HepG2 (cell line): ENCODE measurements around the gene MYH7B. TPM values are rescaled to one million over a fixed set of nuclear protein-coding genes. Genes with fewer than 3 reads are reported as not detected.

Experiments
- AHDC1 ChIP-seq: sonication (generic); formaldehyde crosslinking; IDR thresholded peaks from 2 replicates; pipeline ENCODE4 v1.5.1; 2020; ENCODE audit warnings: mild to moderate bottlenecking, missing genetic modification reagents, borderline replicate concordance
- ARID3A ChIP-seq: IDR thresholded peaks from 2 replicates; pipeline ENCODE4 v1.6.1; 2012; ENCODE audit warnings: low read depth, low read length, improper control_type of control experiment
- FOXP1 ChIP-seq, 2 experiments: fragments of 450-650 bp in 1 of 2; IDR thresholded peaks; 2 replicates each; pipeline ENCODE4 v1.6.1; 2017 to 2018; ENCODE audit warnings: antibody characterized with exemption in 1 of 2
- HOXA9 ChIP-seq: sonication (generic); formaldehyde crosslinking; IDR thresholded peaks from 2 replicates; pipeline ENCODE4 v1.8.1; 2022; ENCODE audit warnings: missing genetic modification reagents, mild to moderate bottlenecking, moderate library complexity, borderline replicate concordance
- MYC ChIP-seq: sonication (generic); formaldehyde crosslinking; IDR thresholded peaks from 2 replicates; pipeline ENCODE4 v1.9.0; 2021; ENCODE audit warnings: missing genetic modification reagents, borderline replicate concordance
- PLRG1 ChIP-seq: fragments of 450-650 bp; conservative IDR thresholded peaks from 2 replicates; pipeline ENCODE4 v1.6.1; 2016
- SALL1 ChIP-seq: sonication (generic); formaldehyde crosslinking; IDR thresholded peaks from 2 replicates; pipeline ENCODE4 v1.8.0; 2022; ENCODE audit warnings: mild to moderate bottlenecking, missing genetic modification reagents
- SKI ChIP-seq: fragments of 450-650 bp; IDR thresholded peaks from one replicate; pipeline ENCODE4 v1.6.1; 2018; ENCODE audit warnings: mild to moderate bottlenecking; ENCODE audit not compliant: partially characterized antibody
- SKIL ChIP-seq: sonication (generic); formaldehyde crosslinking; IDR thresholded peaks from 2 replicates; pipeline ENCODE4 v1.8.0; 2022; ENCODE audit warnings: missing genetic modification reagents, mild to moderate bottlenecking, moderate library complexity, borderline replicate concordance
- SRSF4 ChIP-seq: fragments of 200-400 bp; formaldehyde crosslinking; IDR thresholded peaks from one replicate; pipeline ENCODE4 v1.6.1; 2018; ENCODE audit warnings: mild to moderate bottlenecking, low read depth, low read length, moderate library complexity; ENCODE audit not compliant: poor library complexity, severe bottlenecking
- ZBTB37 ChIP-seq: sonication (generic); formaldehyde crosslinking; IDR thresholded peaks from 2 replicates; pipeline ENCODE4 v1.4.0; 2020; ENCODE audit warnings: mild to moderate bottlenecking, missing genetic modification reagents
- ZFP41 ChIP-seq: sonication (generic); formaldehyde crosslinking; IDR thresholded peaks from 2 replicates; pipeline ENCODE4 v1.4.0; 2020; ENCODE audit warnings: mild to moderate bottlenecking, missing genetic modification reagents, borderline replicate concordance
- ZNF652 ChIP-seq: IDR thresholded peaks from 2 replicates; pipeline ENCODE4 v1.6.1; 2016; ENCODE audit warnings: low read depth, borderline replicate concordance
- ZNF687 ChIP-seq: sonication (generic); formaldehyde crosslinking; IDR thresholded peaks from 2 replicates; pipeline ENCODE4 v1.5.1; 2020; ENCODE audit warnings: mild to moderate bottlenecking, missing genetic modification reagents, moderate library complexity
- polyA plus RNA-seq, 8 experiments: library from polyadenylated mRNA; depleted of rRNA in 3 of 8; stranded (reverse) in 7 of 8; unstranded in 1 of 8; fragments of >200 nt; fragmentation: Illumina TruSeq in 4 of 8; extraction: Trizol in 4 of 8; gene quantifications; 2 replicates each; pipeline versions ENCODE4 v1.2.1 to v1.2.3, GENCODE V29; 2011 to 2016; ENCODE audit warnings: low read depth in 4 of 8, missing spikeins in 1 of 8, mixed read lengths in 1 of 8; ENCODE audit not compliant: insufficient read depth in 1 of 8
- total RNA-seq, 5 experiments: library from RNA; depleted of rRNA; stranded (reverse); fragments of >200 nt; fragmentation: Illumina TruSeq; extraction: Trizol; gene quantifications; 2 replicates each; pipeline ENCODE4 v1.2.3, GENCODE V29; 2016; ENCODE audit warnings: low read depth in 1 of 5

Gene MYH7B
- total and polyA plus RNA-seq, 2 of the 13 experiments (the other 11 are each of a cell fraction or from before 2014, with no cell fraction given), result 0.05 to 0.20 TPM

GRCh38 chr20:34946661-34947060 is 9.0 kb upstream of the MYH7B start (continued):
- TF ChIP-seq ZNF687 (CRISPR knock-in tag) (no peak), ZFP41 (CRISPR knock-in tag) (no peak), FOXP1 (IDR thresholded peaks at IDR 0.05) (no peak), FOXP1 (CRISPR knock-in tag; IDR thresholded peaks at IDR 0.05) (no peak), SKIL (CRISPR knock-in tag) (no peak), SKI (peak; percentile 53), MYC (CRISPR knock-in tag) (no peak), PLRG1 (no peak), AHDC1 (0 out of 2 replicates have a peak, but pooled peaks have one; percentile 22), ZNF652 (CRISPR knock-in tag) (no peak), SRSF4 (no peak), ARID3A (0 out of 2 replicates have a peak, but pooled peaks have one; percentile 20), ZBTB37 (CRISPR knock-in tag) (no peak), SALL1 (CRISPR knock-in tag) (no peak), HOXA9 (CRISPR knock-in tag) (no peak)
